PC-3 (cell line): ENCODE measurements around the gene CLEC16A.

Source experiments
- CTCF ChIP-seq: fragments of 300-600 bp; sonication (generic); conservative IDR thresholded peaks from 2 replicates; pipeline ENCODE4 v1.5.1; 2017; ENCODE audit warnings: antibody characterized with exemption, low read depth, mild to moderate bottlenecking, low read length
- EZH2 ChIP-seq: fragments of 300-600 bp; sonication (generic); IDR thresholded peaks from one replicate; pipeline ENCODE4 v1.6.1; 2017; ENCODE audit warnings: antibody characterized with exemption, mild to moderate bottlenecking, low read length; ENCODE audit not compliant: unreplicated experiment
- EZH2phosphoT487 ChIP-seq: fragments of 300-600 bp; sonication (generic); IDR thresholded peaks from 2 replicates; pipeline ENCODE4 v1.6.1; 2018; ENCODE audit warnings: mild to moderate bottlenecking, antibody characterized with exemption, low read length, borderline replicate concordance

GRCh38 chr16:11142261-11142630, 197.9 kb downstream of the CLEC16A start:
- no peak for TF ChIP-seq CTCF
- TF ChIP-seq EZH2 = no peak
- TF ChIP-seq EZH2phosphoT487 = no peak
